Daoy (cell line): ENCODE results near the gene FGF14. TPM values are rescaled to one million over a fixed set of nuclear protein-coding genes. Genes with fewer than 3 reads are reported as not detected.
"Not testable (repeated sequence)": the region's sequence is repeated elsewhere in the genome, so short reads cannot be mapped to it uniquely, and the experiment has no call there.

Source experiments
- DNase-seq: peaks from one replicate; pipeline ENCODE4 v3.0.0-alpha.2; 2015; ENCODE audit warnings: low read depth
- total RNA-seq: library from RNA; depleted of rRNA; stranded (reverse); fragments of >200 nt; shearing (Covaris generic); gene quantifications from 2 replicates; pipeline ENCODE4 v1.2.3, GENCODE V29; 2014

FGF14 gene
- total RNA-seq, 1 experiment from 2014 or later, result 0.06 TPM

GRCh38 chr13:102136735-102137296 lies 265.0 kb downstream of the FGF14 start:
- DNase-seq, result no peak

GRCh38 chr13:102132777-102133295 lies 269.0 kb downstream of the FGF14 start:
- no peak for DNase-seq

- DNase-seq, result no peak
Observed at GRCh38 chr13:102131246-102131645, 270.6 kb downstream of the FGF14 start.

GRCh38 chr13:102128216-102128810 lies 273.5 kb downstream of the FGF14 start:
- DNase-seq, result peak; percentile 82

GRCh38 chr13:102127153-102127552 lies 274.7 kb downstream of the FGF14 start:
- no peak for DNase-seq

- DNase-seq, result no peak
Observed at GRCh38 chr13:102122147-102122546, 279.7 kb downstream of the FGF14 start.

GRCh38 chr13:102117175-102117831 lies 284.5 kb downstream of the FGF14 start:
- DNase-seq, result no peak

- DNase-seq, result no peak
Observed at GRCh38 chr13:102103469-102103868, 298.4 kb downstream of the FGF14 start.

- DNase-seq, result no peak
Observed at GRCh38 chr13:102100234-102100633, 301.6 kb downstream of the FGF14 start.

- DNase-seq, result no peak
Observed at GRCh38 chr13:102097708-102098107, 304.1 kb downstream of the FGF14 start.

GRCh38 chr13:102093288-102093687 lies 308.6 kb downstream of the FGF14 start:
- DNase-seq, result not testable (repeated sequence)

GRCh38 chr13:102091231-102091630 lies 310.6 kb downstream of the FGF14 start:
- peak; percentile 18 for DNase-seq

- no peak for DNase-seq
Observed at GRCh38 chr13:102090532-102090931, 311.3 kb downstream of the FGF14 start.

- DNase-seq, result no peak
Observed at GRCh38 chr13:102089722-102090121, 312.1 kb downstream of the FGF14 start.

- DNase-seq, result no peak
Observed at GRCh38 chr13:102089177-102089576, 312.7 kb downstream of the FGF14 start.

GRCh38 chr13:102073251-102073650 lies 328.6 kb downstream of the FGF14 start:
- no peak for DNase-seq

GRCh38 chr13:102071711-102072110 lies 330.1 kb downstream of the FGF14 start:
- no peak for DNase-seq

GRCh38 chr13:102068323-102068722 lies 333.5 kb downstream of the FGF14 start:
- not testable (repeated sequence) for DNase-seq

- DNase-seq, result no peak
Observed at GRCh38 chr13:102055090-102055779, 346.6 kb downstream of the FGF14 start.

- no peak for DNase-seq
Observed at GRCh38 chr13:102049853-102050252, 352.0 kb downstream of the FGF14 start.

- no peak for DNase-seq
Observed at GRCh38 chr13:102045731-102046130, 356.1 kb downstream of the FGF14 start.

- DNase-seq, result no peak
Observed at GRCh38 chr13:102042746-102043145, 359.1 kb downstream of the FGF14 start.
